Measurements from ENCODE around the gene SLC29A4.

GRCh38 chr7:5295039-5296014 is 12.6 kb downstream of the SLC29A4 start:
- no peak for TF ChIP-seq NFRKB (IDR thresholded peaks at IDR 0.05)
- TF ChIP-seq SP1 (IDR thresholded peaks at IDR 0.05) = no peak
- no peak for TF ChIP-seq LEF1 (IDR thresholded peaks at IDR 0.05; ENCODE audit: borderline replicate concordance)
- no peak for TF ChIP-seq FOXK2 (IDR thresholded peaks at IDR 0.05)
- TF ChIP-seq BHLHE40 (IDR thresholded peaks at IDR 0.05; ENCODE audit: borderline replicate concordance) = no peak
- no peak for TF ChIP-seq ELF4 (IDR thresholded peaks at IDR 0.05)
- no peak for TF ChIP-seq FOXM1 (IDR thresholded peaks at IDR 0.05; ENCODE audit: borderline replicate concordance)
- no peak for TF ChIP-seq CTBP1 (IDR thresholded peaks at IDR 0.05; ENCODE audit: borderline replicate concordance)

Measured in HEK293T (cell line).